MCF 10A (cell line): ENCODE measurements around the gene PHKB. TPM values are rescaled to one million over a fixed set of nuclear protein-coding genes. Genes with fewer than 3 reads are reported as not detected.

Experiments used
- BruUV-seq: library from RNA; stranded (reverse); fragments of 400-500 nt; replicated peaks from 2 replicates; lab custom pipeline; 2021; lab: Mats Ljungman, UMichigan
- CTCF ChIA-PET: fragments of 300-600 bp; sonication (Branson Sonifier 250); formaldehyde crosslinking; extraction: SDS; loops from one replicate; lab custom pipeline; 2021; ENCODE audit warnings: antibody characterized with exemption, inconsistent platforms; lab: Yijun Ruan, JAX
- POLR2A ChIA-PET: fragments of 300-600, 350-650 bp; sonication (Branson Sonifier 250); formaldehyde crosslinking; extraction: SDS; loops from one replicate; lab custom pipeline; 2020; ENCODE audit warnings: antibody characterized with exemption, inconsistent platforms; lab: Yijun Ruan, JAX
- DNase-seq: peaks from one replicate; pipeline ENCODE4 v3.0.0-alpha.2; 2018; ENCODE audit not compliant: unreplicated experiment
- H3K27ac Mint-ChIP-seq: one replicate; pipeline ENCODE4 v1.8.0; 2022; ENCODE audit warnings: mild to moderate bottlenecking, low read depth, mixed read lengths; ENCODE audit not compliant: unreplicated experiment
- H3K27me3 Mint-ChIP-seq: one replicate; pipeline ENCODE4 v1.8.0; 2022; ENCODE audit warnings: mixed read lengths; ENCODE audit not compliant: insufficient read depth, unreplicated experiment
- H3K36me3 Mint-ChIP-seq: one replicate; pipeline ENCODE4 v1.8.0; 2022; ENCODE audit warnings: mild to moderate bottlenecking, moderate library complexity, mixed read lengths; ENCODE audit not compliant: insufficient read depth, unreplicated experiment
- H3K4me1 Mint-ChIP-seq: one replicate; pipeline ENCODE4 v1.8.0; 2022; ENCODE audit warnings: mixed read lengths; ENCODE audit not compliant: insufficient read depth, unreplicated experiment
- H3K4me3 Mint-ChIP-seq: one replicate; pipeline ENCODE4 v1.8.0; 2022; ENCODE audit warnings: mild to moderate bottlenecking, moderate library complexity, mixed read lengths; ENCODE audit not compliant: unreplicated experiment
- H3K9me3 Mint-ChIP-seq: one replicate; pipeline ENCODE4 v1.8.0; 2022; ENCODE audit warnings: mixed read lengths; ENCODE audit not compliant: unreplicated experiment
- intact Hi-C: fragments of 100-400 bp; cut with micrococcal nuclease; formaldehyde crosslinking; loops from 2 replicates; pipeline ENCODE4 v1.14.1; 2022
- total RNA-seq: library from RNA; stranded (reverse); gene quantifications from 2 replicates; pipeline ENCODE4 v1.2.3, GENCODE V29; 2022
- TF ChIP-seq, protein P1 (sequence below): fragments of 200-600 bp; IDR thresholded peaks from one replicate; pipeline ENCODE4 v1.8.0; 2022; ENCODE audit warnings: antibody characterized with exemption, mild to moderate bottlenecking; ENCODE audit not compliant: unreplicated experiment

Gene PHKB
- total RNA-seq, 1 experiment from 2014 or later, result 62.2 TPM

DNA sequence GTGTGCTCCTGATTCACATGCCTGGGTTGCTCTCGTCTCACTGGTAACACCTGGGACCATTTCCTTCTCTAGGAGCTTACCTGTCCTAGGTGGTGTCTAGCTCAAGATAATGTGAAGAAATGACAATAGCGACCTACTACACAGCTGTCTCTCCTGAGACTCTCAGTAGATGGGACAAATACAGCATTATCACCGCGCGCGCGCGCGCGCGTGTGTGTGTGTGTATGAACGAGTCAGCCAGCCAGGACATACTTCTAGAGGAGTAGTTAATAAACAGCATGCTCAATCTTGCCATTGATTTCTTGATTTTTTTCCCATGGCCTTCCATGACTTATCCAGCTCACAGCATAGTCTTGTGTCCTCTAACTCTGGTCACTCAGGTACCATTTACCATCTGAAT lies 268.6 kb downstream of the PHKB start:
- ChIA-PET CTCF (interaction anchor here (1.6 to 1.9 kb wide), 2 partner anchors 256 to 326 kb away, joined by 3 to 6 read pairs; no protein-coding TSS in a partner anchor), POLR2A (no interaction called here)
- TF ChIP-seq, protein P1, sequence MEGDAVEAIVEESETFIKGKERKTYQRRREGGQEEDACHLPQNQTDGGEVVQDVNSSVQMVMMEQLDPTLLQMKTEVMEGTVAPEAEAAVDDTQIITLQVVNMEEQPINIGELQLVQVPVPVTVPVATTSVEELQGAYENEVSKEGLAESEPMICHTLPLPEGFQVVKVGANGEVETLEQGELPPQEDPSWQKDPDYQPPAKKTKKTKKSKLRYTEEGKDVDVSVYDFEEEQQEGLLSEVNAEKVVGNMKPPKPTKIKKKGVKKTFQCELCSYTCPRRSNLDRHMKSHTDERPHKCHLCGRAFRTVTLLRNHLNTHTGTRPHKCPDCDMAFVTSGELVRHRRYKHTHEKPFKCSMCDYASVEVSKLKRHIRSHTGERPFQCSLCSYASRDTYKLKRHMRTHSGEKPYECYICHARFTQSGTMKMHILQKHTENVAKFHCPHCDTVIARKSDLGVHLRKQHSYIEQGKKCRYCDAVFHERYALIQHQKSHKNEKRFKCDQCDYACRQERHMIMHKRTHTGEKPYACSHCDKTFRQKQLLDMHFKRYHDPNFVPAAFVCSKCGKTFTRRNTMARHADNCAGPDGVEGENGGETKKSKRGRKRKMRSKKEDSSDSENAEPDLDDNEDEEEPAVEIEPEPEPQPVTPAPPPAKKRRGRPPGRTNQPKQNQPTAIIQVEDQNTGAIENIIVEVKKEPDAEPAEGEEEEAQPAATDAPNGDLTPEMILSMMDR, result no peak
- intact Hi-C loops, result loop anchor here (10.0 kb wide), 2 partner anchors 425 to 585 kb away; partner anchors contain the start of genes ABCC12 and NETO2
- H3K27ac Mint-ChIP-seq, result no peak overlapping the region
- no peak for DNase-seq
- no peaks in the 10 kb centered on the region for H3K9me3 Mint-ChIP-seq
- no peak overlapping the region for H3K4me3 Mint-ChIP-seq
- H3K36me3 Mint-ChIP-seq, result no peaks in the 10 kb centered on the region
- H3K4me1 Mint-ChIP-seq, result peaks cover 32% of the 10 kb centered on the region
- no TSS peak for BruUV-seq
- H3K27me3 Mint-ChIP-seq, result no peaks in the 10 kb centered on the region

DNA sequence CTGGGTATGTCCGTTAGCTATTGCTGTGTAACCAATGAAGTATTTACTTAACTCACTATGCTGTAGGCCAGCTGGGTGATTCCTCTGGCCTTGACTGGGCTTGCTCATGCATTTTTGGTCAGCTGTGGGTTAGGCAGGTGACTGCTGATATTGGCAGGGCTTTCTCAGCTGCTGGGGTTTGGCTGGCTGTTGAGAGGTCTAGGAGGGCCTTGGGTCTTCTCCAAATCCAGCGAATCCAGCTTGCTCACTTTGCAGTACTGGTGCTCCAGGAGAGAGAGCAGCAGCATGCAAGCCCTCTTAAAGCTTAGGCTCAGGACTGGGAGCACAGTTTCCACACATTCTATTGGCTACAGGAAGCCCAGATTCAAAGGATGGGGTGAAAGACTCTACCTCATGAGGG lies 270.1 kb downstream of the PHKB start:
- Mint-ChIP-seq H3K4me3 (no peak overlapping the region), H3K27me3 (no peaks in the 10 kb centered on the region), H3K4me1 (peaks cover 28% of the 10 kb centered on the region), H3K36me3 (no peaks in the 10 kb centered on the region), H3K27ac (no peak overlapping the region), H3K9me3 (no peaks in the 10 kb centered on the region)
- DNase-seq, result peak; percentile 55
- ChIA-PET POLR2A (no interaction called here), CTCF (interaction anchor here (0.9 to 1.6 kb wide), 4 partner anchors 255 to 434 kb away, joined by 3 read pairs; no protein-coding TSS in a partner anchor)
- TF ChIP-seq, protein P1, result no peak
- intact Hi-C loops, result loop anchor here (10.0 kb wide), 1 partner anchor 424 kb away; the partner anchor contains the start of gene ABCC12
- no TSS peak for BruUV-seq

DNA sequence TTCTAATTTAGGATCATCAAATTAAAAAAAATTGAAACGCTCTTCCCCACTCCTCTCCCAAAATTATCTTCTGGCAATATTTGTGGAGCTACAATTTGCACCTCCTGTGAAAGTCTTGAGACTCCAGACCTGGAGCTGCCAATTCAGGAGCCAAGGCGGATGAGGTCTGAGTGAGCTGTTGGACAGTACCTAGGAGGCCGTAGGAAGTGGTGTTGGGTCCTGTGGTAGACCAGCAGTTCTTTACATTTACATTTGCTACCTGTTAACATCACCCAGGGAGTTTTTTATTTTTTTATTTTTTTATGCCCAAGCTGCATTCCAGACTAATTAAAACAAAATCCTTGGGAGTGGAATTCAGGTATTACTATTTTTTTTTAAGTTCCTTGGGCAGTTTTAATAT lies 271.0 kb downstream of the PHKB start:
- no peaks in the 10 kb centered on the region for H3K9me3 Mint-ChIP-seq
- CTCF ChIA-PET, result interaction anchor here (0.7 to 1.4 kb wide), 5 partner anchors 9 to 433 kb away, joined by 3 to 5 read pairs (median 3); no protein-coding TSS in a partner anchor
- intact Hi-C loops, result loop anchor here (10.0 kb wide), 1 partner anchor 423 kb away; the partner anchor contains the start of gene ABCC12
- no peaks in the 10 kb centered on the region for H3K36me3 Mint-ChIP-seq
- H3K27me3 Mint-ChIP-seq, result no peaks in the 10 kb centered on the region
- POLR2A ChIA-PET, result interaction anchor here (1.0 to 1.1 kb wide), 2 partner anchors 10 to 21 kb away, joined by 3 to 4 read pairs; no protein-coding TSS in a partner anchor
- no peak overlapping the region for H3K4me3 Mint-ChIP-seq
- peaks cover 28% of the 10 kb centered on the region for H3K4me1 Mint-ChIP-seq
- DNase-seq, result no peak
- peak overlapping the region; percentile 77 for H3K27ac Mint-ChIP-seq
- TF ChIP-seq, protein P1, result no peak
- no TSS peak for BruUV-seq

DNA sequence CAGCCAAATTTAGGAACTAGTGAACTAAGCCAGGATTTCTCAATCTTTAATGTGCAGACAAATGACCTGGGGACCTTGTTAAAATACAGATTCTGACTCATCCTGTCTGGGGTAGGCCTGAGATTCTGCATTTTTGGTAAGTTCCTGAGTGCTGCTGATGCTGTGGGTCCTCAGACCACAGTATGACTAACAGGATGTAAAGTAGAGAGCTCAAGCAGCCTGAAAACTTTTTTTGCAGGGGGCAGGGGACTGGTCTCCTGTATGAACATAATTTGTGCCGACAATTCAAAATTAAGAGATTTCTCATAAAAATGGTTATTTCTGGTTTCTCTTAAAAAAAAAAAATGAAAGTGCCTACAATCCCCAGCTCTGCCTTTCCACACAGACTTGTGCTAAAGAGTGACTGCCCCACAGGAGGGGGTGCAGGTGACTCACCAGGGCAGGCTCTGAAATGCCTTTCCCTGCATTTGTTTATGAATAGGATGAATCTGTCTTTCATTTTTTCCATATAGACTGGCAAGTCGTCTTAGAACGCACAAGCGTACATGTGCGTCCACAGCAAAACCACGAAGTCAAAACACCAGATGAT lies 271.5 kb downstream of the PHKB start:
- BruUV-seq, result no TSS peak
- no peaks in the 10 kb centered on the region for H3K36me3 Mint-ChIP-seq
- ChIA-PET POLR2A (interaction anchor here (0.6 to 1.1 kb wide), 3 partner anchors 10 to 22 kb away, joined by 3 to 4 read pairs (median 3); no protein-coding TSS in a partner anchor), CTCF (interaction anchor here (0.7 to 1.4 kb wide), 4 partner anchors 9 to 432 kb away, joined by 3 to 5 read pairs (median 4); no protein-coding TSS in a partner anchor)
- H3K9me3 Mint-ChIP-seq, result no peaks in the 10 kb centered on the region
- peak overlapping the region; percentile 77 for H3K27ac Mint-ChIP-seq
- H3K27me3 Mint-ChIP-seq, result no peaks in the 10 kb centered on the region
- peak; percentile 85 for DNase-seq
- peaks cover 28% of the 10 kb centered on the region for H3K4me1 Mint-ChIP-seq
- H3K4me3 Mint-ChIP-seq, result peak overlapping the region; percentile 14
- TF ChIP-seq, protein P1, result no peak
- intact Hi-C loops, result loop anchor here (10.0 kb wide), 1 partner anchor 422 kb away; the partner anchor contains the start of gene ABCC12
